H9 (cell line): ENCODE measurements around the gene MVP. TPM values are rescaled to one million over a fixed set of nuclear protein-coding genes. Genes with fewer than 3 reads are reported as not detected.

ENCODE experiments used
- DNase-seq: peaks from one replicate; pipeline ENCODE4 v3.0.0-alpha.2; 2017
- H2AFZ ChIP-seq: one replicate; pipeline ENCODE4 v1.6.1; 2013; ENCODE audit warnings: mild to moderate bottlenecking, low read length, control low read depth, moderate library complexity
- H2AK5ac ChIP-seq: 2 replicates; pipeline ENCODE4 v1.6.1; 2013; ENCODE audit warnings: low read length, control low read depth, mixed read lengths; ENCODE audit not compliant: insufficient read length
- H2BK120ac ChIP-seq: one replicate; pipeline ENCODE4 v1.6.1; 2013; ENCODE audit warnings: low read depth, mild to moderate bottlenecking, low read length, control low read depth, inconsistent platforms; ENCODE audit not compliant: poor library complexity, severe bottlenecking
- H2BK12ac ChIP-seq: 2 replicates; pipeline ENCODE4 v1.6.1; 2013; ENCODE audit warnings: low read length, control low read depth, mixed read lengths, low read depth; ENCODE audit not compliant: insufficient read length
- H2BK15ac ChIP-seq: 2 replicates; pipeline ENCODE4 v1.6.1; 2013; ENCODE audit warnings: low read depth, low read length, control low read depth
- H2BK20ac ChIP-seq: one replicate; pipeline ENCODE4 v1.6.1; 2013; ENCODE audit warnings: low read depth, mild to moderate bottlenecking, low read length, control low read depth, inconsistent platforms; ENCODE audit not compliant: poor library complexity, severe bottlenecking
- H2BK5ac ChIP-seq: 2 replicates; pipeline ENCODE4 v1.6.1; 2013; ENCODE audit warnings: low read length, control low read depth, mixed read lengths; ENCODE audit not compliant: insufficient read length
- H3K14ac ChIP-seq: 2 replicates; pipeline ENCODE4 v1.6.1; 2013; ENCODE audit warnings: low read length, control low read depth; ENCODE audit not compliant: insufficient read depth
- H3K18ac ChIP-seq: 2 replicates; pipeline ENCODE4 v1.6.1; 2013; ENCODE audit warnings: low read depth, mild to moderate bottlenecking, mixed read lengths, low read length, control low read depth; ENCODE audit not compliant: insufficient read length
- H3K23ac ChIP-seq: 2 replicates; pipeline ENCODE4 v1.6.1; 2013; ENCODE audit warnings: low read length, control low read depth, mixed read lengths, low read depth; ENCODE audit not compliant: insufficient read length
- H3K23me2 ChIP-seq: 2 replicates; pipeline ENCODE4 v1.6.1; 2013; ENCODE audit warnings: low read depth, mild to moderate bottlenecking, mixed read lengths, low read length, control low read depth; ENCODE audit not compliant: insufficient read length, poor library complexity, severe bottlenecking
- H3K27ac ChIP-seq: 2 replicates; pipeline ENCODE4 v1.5.1; 2013; ENCODE audit warnings: low read length, control low read depth, mixed read lengths, low read depth; ENCODE audit not compliant: insufficient read length
- H3K27me3 ChIP-seq: 2 replicates; pipeline ENCODE4 v1.6.1; 2013; ENCODE audit warnings: low read length, control low read depth, inconsistent platforms; ENCODE audit not compliant: insufficient read depth
- H3K4ac ChIP-seq: 2 replicates; pipeline ENCODE4 v1.6.1; 2013; ENCODE audit warnings: low read depth, mild to moderate bottlenecking, control low read depth, inconsistent platforms, low read length, moderate library complexity
- H3K4me1 ChIP-seq: 2 replicates; pipeline ENCODE4 v1.6.1; 2013; ENCODE audit warnings: low read length, control low read depth, inconsistent platforms; ENCODE audit not compliant: insufficient read depth
- H3K4me2 ChIP-seq: 2 replicates; pipeline ENCODE4 v1.6.1; 2013; ENCODE audit warnings: low read length, control low read depth, mixed read lengths; ENCODE audit not compliant: insufficient read length, insufficient read depth
- H3K56ac ChIP-seq: 2 replicates; pipeline ENCODE4 v1.6.1; 2013; ENCODE audit warnings: low read depth, mild to moderate bottlenecking, mixed read lengths, low read length, control low read depth; ENCODE audit not compliant: insufficient read length
- H3K79me1 ChIP-seq: 2 replicates; pipeline ENCODE4 v1.6.1; 2013; ENCODE audit warnings: low read depth, mild to moderate bottlenecking, moderate library complexity, low read length, control low read depth, inconsistent platforms; ENCODE audit not compliant: insufficient read depth, poor library complexity, severe bottlenecking
- H3K79me2 ChIP-seq: 2 replicates; pipeline ENCODE4 v1.6.1; 2013; ENCODE audit warnings: low read length, control low read depth, inconsistent platforms; ENCODE audit not compliant: insufficient read depth
- H3K9ac ChIP-seq: 2 replicates; pipeline ENCODE4 v1.6.1; 2013; ENCODE audit warnings: low read length, control low read depth, mixed read lengths; ENCODE audit not compliant: insufficient read length; ENCODE audit errors: extremely low read depth
- H3K9me3 ChIP-seq: one replicate; pipeline ENCODE4 v1.6.1; 2013; ENCODE audit warnings: low read depth, low read length, inconsistent platforms; ENCODE audit not compliant: control insufficient read depth
- H3T11ph ChIP-seq: one replicate; pipeline ENCODE4 v1.6.1; 2013; ENCODE audit warnings: mild to moderate bottlenecking, low read length, control low read depth, inconsistent platforms
- H4K20me1 ChIP-seq: one replicate; pipeline ENCODE4 v1.6.1; 2013; ENCODE audit not compliant: control insufficient read depth, insufficient read length, insufficient read depth
- H4K5ac ChIP-seq: 2 replicates; pipeline ENCODE4 v1.6.1; 2013; ENCODE audit warnings: low read depth, mild to moderate bottlenecking, mixed read lengths, low read length, control low read depth; ENCODE audit not compliant: insufficient read length
- H4K8ac ChIP-seq: replicated peaks from 2 replicates; pipeline ENCODE4 v1.6.1; 2013; ENCODE audit warnings: low read length, control low read depth, mixed read lengths, low read depth; ENCODE audit not compliant: insufficient read length
- H4K91ac ChIP-seq: 2 replicates; pipeline ENCODE4 v1.6.1; 2013; ENCODE audit warnings: low read depth, mild to moderate bottlenecking, moderate library complexity, mixed read lengths, low read length, control low read depth; ENCODE audit not compliant: insufficient read length
- H3K27ac Mint-ChIP-seq, 3 experiments: 2 replicates in 2 of 3; 3 replicates in 1 of 3; pipeline ENCODE4 v1.8.0; 2020 to 2021; ENCODE audit warnings: mixed read lengths in 3 of 3, mild to moderate bottlenecking in 1 of 3, moderate library complexity in 1 of 3
- H3K27me3 Mint-ChIP-seq: 2 replicates; pipeline ENCODE4 v1.8.0; 2021; ENCODE audit warnings: low read depth, mild to moderate bottlenecking, moderate library complexity, mixed read lengths
- H3K36me3 Mint-ChIP-seq, 3 experiments: 2 replicates in 2 of 3; 3 replicates in 1 of 3; pipeline ENCODE4 v1.8.0; 2020 to 2021; ENCODE audit warnings: low read depth in 3 of 3, mixed read lengths in 3 of 3; ENCODE audit not compliant: insufficient read depth in 1 of 3
- H3K4me1 Mint-ChIP-seq, 2 experiments: 2 replicates each; pipeline ENCODE4 v1.8.0; 2020; ENCODE audit warnings: mixed read lengths in 2 of 2
- H3K4me3 Mint-ChIP-seq, 2 experiments: 2 replicates in 1 of 2; 3 replicates in 1 of 2; pipeline ENCODE4 v1.8.0; 2020 to 2021; ENCODE audit warnings: mild to moderate bottlenecking in 2 of 2, mixed read lengths in 2 of 2, moderate library complexity in 1 of 2
- H3K9me3 Mint-ChIP-seq, 2 experiments: 2 replicates in 1 of 2; 3 replicates in 1 of 2; pipeline ENCODE4 v1.8.0; 2020; ENCODE audit warnings: mild to moderate bottlenecking in 2 of 2, mixed read lengths in 2 of 2, moderate library complexity in 1 of 2
- WGBS: extraction: QIAGEN DNeasy Blood & Tissue Kit; methylation state at CpG from one replicate; pipeline ENCODE4 v1.1.7; 2013; ENCODE audit warnings: missing lambda C conversion rate, low lambda C conversion rate, mixed read lengths; ENCODE audit not compliant: insufficient read length; ENCODE audit errors: extremely low coverage; 5-methylcytosine and 5-hydroxymethylcytosine counted together
- total RNA-seq: library from RNA; stranded (reverse); gene quantifications from 2 replicates; pipeline ENCODE4 v1.2.1, GENCODE V29; 2021
- TF ChIP-seq, protein P1 (sequence below): fragments of 200-600 bp; sonication (generic); conservative IDR thresholded peaks from 3 replicates; pipeline ENCODE4 v1.8.0; 2021; ENCODE audit warnings: antibody characterized with exemption, mild to moderate bottlenecking

MVP gene
- total RNA-seq, 1 experiment from 2014 or later = 3.1 TPM

DNA sequence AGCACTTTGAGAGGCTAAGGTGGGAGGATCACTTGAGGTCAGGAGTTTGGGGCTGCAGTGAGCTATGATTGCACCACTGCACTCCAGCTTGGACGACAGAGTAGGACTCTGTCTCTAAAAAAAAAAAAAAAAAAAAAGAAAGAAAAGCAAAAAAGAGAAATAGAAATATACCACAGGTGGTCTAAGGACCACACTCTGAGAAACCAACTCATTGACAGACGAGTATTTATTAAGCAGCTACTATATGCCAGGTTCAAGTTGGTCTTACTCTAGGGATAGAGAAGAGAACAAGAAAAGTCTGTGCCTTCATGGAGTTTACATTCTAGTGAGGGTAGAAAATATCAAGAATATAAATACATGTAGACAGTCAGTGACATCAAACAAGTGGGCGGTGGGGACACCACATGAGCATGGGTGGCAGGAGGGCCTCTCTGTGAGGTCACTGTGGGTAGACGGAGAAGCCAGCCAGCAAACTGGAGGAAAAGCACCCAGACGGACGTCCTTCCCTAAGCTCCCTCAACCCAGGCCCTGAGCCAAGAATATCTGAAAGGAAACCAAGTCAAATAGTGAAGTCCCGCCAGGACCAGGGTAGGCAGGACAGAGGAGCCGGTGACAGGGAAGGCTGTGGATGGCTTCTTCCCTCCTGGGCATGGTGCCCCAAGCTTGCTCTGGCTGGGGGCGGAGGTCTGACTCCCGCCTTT lies 38.0 kb downstream of the MVP start:
- H4K91ac ChIP-seq = no peak overlapping the region
- no CpG with 5 or more reads among the region's 10 CpGs for WGBS

More for the DNA sequence above, 38.0 kb downstream of the MVP start:
- Mint-ChIP-seq H3K36me3 (peaks cover 17 to 33% (median 31%) of the 10 kb centered on the region in 3 experiments; a peak in 6 of 7 replicates), H3K27me3 (no peaks in the 10 kb centered on the region), H3K9me3 (no peaks in the 10 kb centered on the region), H3K4me1 (peaks cover 5 to 9% of the 10 kb centered on the region in 2 experiments), H3K4me3 (no peak overlapping the region), H3K27ac (no peak overlapping the region)
- peaks cover 7% of the 10 kb centered on the region for H3K23me2 ChIP-seq
- no peaks in the 10 kb centered on the region for H4K20me1 ChIP-seq
- H3K4me1 ChIP-seq = no peaks in the 10 kb centered on the region; the same call in 1 of the 2 replicates
- H2BK20ac ChIP-seq = no peak overlapping the region
- no peak overlapping the region for H3K23ac ChIP-seq
- H2BK15ac ChIP-seq = no peak overlapping the region
- peaks cover 8% of the 10 kb centered on the region for H3K79me1 ChIP-seq
- no peak overlapping the region for H3T11ph ChIP-seq
- no peak overlapping the region for H3K56ac ChIP-seq
- H3K4me2 ChIP-seq = no peak overlapping the region
- no peak overlapping the region for H3K4ac ChIP-seq
- H3K79me2 ChIP-seq = no peaks in the 10 kb centered on the region
- H3K14ac ChIP-seq = no peak overlapping the region
- no peak overlapping the region for H3K9ac ChIP-seq
- H4K8ac ChIP-seq = no peak overlapping the region
- H3K27me3 ChIP-seq = no peaks in the 10 kb centered on the region
- no peak overlapping the region for H2AFZ ChIP-seq
- H3K18ac ChIP-seq = no peak overlapping the region
- DNase-seq = no peak
- no peak overlapping the region for H4K5ac ChIP-seq
- TF ChIP-seq, protein P1, sequence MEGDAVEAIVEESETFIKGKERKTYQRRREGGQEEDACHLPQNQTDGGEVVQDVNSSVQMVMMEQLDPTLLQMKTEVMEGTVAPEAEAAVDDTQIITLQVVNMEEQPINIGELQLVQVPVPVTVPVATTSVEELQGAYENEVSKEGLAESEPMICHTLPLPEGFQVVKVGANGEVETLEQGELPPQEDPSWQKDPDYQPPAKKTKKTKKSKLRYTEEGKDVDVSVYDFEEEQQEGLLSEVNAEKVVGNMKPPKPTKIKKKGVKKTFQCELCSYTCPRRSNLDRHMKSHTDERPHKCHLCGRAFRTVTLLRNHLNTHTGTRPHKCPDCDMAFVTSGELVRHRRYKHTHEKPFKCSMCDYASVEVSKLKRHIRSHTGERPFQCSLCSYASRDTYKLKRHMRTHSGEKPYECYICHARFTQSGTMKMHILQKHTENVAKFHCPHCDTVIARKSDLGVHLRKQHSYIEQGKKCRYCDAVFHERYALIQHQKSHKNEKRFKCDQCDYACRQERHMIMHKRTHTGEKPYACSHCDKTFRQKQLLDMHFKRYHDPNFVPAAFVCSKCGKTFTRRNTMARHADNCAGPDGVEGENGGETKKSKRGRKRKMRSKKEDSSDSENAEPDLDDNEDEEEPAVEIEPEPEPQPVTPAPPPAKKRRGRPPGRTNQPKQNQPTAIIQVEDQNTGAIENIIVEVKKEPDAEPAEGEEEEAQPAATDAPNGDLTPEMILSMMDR = no peak
- no peak overlapping the region for H2BK12ac ChIP-seq
- no peak overlapping the region for H3K27ac ChIP-seq
- H2AK5ac ChIP-seq = no peak overlapping the region
- no peaks in the 10 kb centered on the region for H3K9me3 ChIP-seq
- no peak overlapping the region for H2BK120ac ChIP-seq
- H2BK5ac ChIP-seq = no peak overlapping the region
